EH (cell line): ENCODE measurements around the gene N4BP3.
"Not testable (repeated sequence)": the region's sequence is repeated elsewhere in the genome, so short reads cannot be mapped to it uniquely, and the experiment has no call there.

Source experiments
- DNase-seq: peaks from one replicate; pipeline ENCODE4 v3.0.0-alpha.2; 2015; ENCODE audit warnings: low read depth

Gene N4BP3

GRCh38 chr5:178123094-178123965 is 10.0 kb downstream of the N4BP3 start:
- no peak for DNase-seq

DNA sequence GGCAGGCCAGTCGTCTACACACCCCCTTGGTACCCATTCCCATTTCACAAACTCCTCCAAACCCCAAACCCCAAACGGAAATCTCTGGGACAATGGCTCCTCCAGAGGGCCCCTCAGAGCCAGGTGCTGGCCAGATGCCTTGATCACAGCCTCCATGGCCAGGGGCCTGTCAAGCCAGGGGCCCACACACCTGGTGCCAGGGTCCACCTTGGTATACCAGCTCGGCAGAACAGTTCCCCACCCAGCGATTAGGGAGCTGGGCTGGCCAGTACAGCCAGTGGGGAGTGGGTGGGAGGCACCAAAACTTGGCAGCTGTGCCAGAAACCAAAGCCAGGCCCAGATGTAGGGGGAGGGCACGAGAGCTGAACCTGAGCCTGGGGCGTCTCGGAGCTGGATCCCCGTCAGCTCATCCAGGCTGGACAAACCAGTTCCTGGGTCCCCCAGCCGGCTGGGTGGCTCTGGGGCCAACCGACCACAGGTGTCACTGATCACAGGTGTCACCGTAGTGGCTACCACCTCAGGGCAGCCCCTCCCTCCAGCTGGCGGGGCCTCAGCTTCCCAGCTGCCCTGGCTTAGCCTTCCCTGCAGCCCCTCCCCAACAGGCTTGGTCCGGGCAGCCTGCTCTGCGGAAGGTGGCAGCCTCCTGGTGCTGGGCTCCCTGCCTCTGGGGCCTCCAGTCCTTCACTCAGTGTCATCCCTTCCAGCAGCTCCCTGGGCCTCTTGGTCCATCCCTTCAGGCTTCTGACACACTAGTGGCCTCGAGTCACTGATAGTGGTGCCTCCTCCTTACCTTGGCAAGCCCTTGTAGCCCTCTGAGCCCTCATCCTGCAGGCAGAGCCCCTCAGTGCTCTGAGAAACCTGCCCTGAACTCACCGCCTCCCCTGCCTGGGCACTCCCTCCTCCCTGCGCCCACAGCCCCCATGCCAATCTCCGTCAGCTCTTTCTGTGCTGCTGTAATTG is 10.9 kb downstream of the N4BP3 start:
- no peak for DNase-seq

- DNase-seq, result no peak
These were observed 12.0 kb downstream of the N4BP3 start for GRCh38 chr5:178125253-178125906.

DNA sequence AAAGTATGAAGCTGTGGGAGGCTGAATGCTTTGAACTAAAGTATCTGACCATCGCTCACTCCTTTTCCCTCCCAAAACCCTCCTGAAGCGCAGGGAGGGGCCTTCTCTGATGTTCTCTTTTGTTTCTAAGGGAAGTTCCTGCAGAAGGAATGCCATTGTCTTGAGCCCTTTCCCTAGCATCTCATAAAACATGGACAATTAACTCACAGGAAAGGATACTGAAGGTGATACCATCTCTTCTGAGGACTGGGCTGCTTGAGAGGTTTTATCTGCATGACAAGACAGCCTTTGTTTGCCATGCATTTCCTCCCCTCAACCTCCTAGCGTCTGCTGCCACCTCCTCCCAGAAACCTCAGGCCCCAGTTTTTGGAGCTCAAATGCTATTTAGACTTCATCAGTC is 13.2 kb downstream of the N4BP3 start:
- no peak for DNase-seq

DNA sequence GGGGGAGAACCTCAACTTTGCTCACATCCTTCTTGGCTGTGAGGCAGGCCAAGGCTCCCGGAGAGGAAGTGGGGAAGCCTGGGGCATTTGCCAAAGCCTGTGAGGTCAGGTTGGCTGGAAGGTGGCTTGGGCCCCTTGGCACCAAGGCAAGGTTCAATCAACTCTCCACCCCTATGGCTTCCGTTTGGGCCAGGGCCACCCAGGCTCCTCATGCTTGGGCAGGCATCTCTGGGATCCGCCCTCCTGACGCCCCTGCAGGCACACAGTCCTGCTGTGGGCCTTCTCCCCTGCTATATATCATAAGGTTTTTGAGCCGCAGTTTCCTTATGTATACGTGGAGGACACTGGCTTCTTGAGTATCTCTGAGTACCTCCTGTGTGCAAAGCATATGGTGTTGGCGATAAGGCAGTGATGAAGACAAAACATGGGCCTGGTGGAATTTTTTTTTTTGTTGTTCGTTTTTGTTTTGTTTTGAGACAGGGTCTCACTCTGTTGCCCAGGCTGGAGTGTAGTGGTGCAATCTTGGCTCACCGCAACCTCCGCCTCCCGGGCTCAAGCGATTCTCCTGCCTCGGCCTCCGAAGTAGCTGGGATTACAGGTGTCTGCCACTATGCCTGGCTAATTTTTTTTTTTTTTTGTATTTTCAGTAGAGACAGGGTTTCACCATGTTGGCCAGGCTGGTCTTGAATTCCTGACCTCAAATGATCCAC is 14.1 kb downstream of the N4BP3 start:
- DNase-seq, result not testable (repeated sequence)

- DNase-seq, result no peak
These were observed 16.0 kb downstream of the N4BP3 start for GRCh38 chr5:178129296-178129695.

- not testable (repeated sequence) for DNase-seq
These were observed 16.9 kb downstream of the N4BP3 start for GRCh38 chr5:178130234-178130575.

DNA sequence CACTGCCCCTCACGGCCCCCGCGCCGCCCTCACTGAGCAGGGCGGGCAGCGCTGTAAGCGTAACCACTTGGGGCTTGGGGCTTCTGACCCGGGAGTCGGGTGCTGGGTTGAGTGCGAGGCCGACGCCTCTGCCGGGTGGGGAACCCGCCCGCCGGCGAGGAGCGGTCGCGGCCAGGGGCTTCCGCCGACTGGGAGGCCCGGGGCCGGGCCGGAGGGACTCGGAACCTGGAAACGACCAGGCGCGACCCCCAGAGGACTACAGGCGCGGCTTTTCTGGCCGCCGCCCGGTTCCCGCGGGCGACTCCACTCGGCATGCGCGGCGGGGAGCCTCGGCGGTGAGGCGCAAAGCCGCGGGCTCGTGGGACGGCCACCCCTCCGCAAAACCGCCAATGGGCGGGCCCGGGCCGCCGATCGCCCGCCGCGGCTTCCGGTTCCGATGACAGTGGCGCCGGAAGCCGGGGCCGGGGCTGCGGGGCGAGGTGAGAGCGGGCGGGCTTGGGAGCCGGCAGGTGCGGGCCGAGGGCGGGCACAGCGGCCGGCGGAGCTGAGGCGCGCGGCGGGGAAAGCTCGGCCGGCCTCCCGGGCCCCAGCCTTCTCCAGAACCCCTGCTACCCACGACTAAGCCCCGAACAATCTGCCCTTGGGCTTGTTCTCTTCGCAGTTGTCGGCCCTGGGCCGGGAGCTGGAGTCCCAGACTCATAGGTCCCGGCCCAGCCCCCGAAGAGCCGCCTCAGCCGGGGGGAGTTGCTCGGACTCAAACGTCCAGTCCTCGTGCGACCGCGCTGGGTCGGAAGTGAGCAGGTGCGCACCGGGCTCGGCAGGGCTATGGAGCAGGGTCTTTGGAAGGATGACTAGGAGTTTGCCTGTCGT is 17.5 kb downstream of the N4BP3 start, which contains the start of gene RMND5B:
TSS of gene RMND5B (plus strand) at position 439 of the 870 bp plus-strand sequence. CDS start 7,106 bp downstream, outside the sequence.
- peak; percentile 77 for DNase-seq

- no peak for DNase-seq
These were observed 18.2 kb downstream of the N4BP3 start for GRCh38 chr5:178131446-178131996.

DNA sequence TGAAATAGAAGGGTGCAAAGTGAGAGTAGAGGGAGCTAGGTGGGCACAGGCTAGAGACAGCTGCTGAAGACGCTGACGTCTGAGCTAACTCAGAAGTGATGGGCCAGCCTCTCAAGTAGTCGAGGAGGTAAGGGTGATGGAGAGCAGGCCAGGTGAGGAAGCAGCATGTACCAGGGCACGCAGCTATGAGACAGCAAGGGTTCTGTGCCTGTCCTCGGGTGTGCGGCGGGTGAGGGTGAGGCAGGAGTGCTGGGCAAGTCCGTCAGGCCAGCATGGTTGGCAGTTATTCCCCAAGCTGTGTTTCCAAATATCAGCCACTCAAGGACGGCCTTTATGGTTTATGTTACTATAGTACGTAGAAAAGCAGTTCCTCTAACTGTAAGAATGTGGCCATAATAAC is 23.7 kb downstream of the N4BP3 start:
- no peak for DNase-seq

DNA sequence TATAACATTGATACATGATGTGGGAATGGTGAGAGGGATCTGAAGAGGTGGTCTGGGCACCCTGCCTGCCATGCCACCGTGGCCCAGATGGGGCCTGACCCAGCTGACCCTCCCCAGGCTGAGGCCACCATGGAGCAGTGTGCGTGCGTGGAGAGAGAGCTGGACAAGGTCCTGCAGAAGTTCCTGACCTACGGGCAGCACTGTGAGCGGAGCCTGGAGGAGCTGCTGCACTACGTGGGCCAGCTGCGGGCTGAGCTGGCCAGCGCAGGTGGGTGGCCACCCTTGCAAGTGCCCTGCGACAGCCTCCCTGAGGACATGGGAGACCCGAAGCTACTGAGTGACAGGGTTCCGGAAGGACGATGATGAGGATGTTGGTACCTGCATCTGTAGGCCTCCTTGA is 24.7 kb downstream of the N4BP3 start:
- no peak for DNase-seq

- DNase-seq, result no peak
These were observed 28.2 kb downstream of the N4BP3 start for GRCh38 chr5:178141550-178141949.

GRCh38 chr5:178142642-178143041 is 29.3 kb downstream of the N4BP3 start:
- no peak for DNase-seq

DNA sequence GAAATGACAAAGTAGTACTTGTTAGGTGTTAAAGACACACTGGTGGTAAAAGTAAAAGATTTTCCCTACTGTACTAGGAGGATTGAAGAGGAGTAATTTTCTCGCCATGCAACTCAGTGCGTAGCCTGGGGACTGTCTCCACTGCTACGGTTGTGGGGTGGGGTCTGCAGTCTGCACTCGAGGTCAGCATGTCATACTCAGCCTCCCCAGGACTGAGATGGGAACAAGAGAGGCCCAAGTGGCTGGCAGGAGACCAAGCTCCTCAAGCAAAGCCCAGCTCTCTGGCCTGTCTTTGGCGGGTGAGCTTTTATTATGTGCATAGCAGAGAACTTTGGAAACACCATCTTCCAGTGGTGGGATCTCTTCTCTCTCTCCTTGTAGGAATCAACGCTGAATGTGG is 29.9 kb downstream of the N4BP3 start:
- DNase-seq, result no peak

DNA sequence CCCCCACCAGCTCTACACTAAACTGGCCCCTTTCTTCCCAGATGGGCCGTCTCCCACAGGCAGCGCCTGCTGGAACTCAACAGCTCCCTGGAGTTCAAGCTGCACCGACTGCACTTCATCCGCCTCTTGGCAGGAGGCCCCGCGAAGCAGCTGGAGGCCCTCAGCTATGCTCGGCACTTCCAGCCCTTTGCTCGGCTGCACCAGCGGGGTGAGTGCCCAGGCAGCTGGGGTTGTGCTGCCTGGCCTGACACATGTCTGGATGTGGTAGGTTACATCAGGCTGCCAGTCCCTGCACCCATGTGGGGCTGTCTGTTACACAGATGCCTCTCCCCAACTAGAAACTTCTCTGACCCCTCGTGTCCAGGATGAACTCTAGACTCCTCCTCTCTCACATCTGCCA is 30.6 kb downstream of the N4BP3 start:
- no peak for DNase-seq

DNA sequence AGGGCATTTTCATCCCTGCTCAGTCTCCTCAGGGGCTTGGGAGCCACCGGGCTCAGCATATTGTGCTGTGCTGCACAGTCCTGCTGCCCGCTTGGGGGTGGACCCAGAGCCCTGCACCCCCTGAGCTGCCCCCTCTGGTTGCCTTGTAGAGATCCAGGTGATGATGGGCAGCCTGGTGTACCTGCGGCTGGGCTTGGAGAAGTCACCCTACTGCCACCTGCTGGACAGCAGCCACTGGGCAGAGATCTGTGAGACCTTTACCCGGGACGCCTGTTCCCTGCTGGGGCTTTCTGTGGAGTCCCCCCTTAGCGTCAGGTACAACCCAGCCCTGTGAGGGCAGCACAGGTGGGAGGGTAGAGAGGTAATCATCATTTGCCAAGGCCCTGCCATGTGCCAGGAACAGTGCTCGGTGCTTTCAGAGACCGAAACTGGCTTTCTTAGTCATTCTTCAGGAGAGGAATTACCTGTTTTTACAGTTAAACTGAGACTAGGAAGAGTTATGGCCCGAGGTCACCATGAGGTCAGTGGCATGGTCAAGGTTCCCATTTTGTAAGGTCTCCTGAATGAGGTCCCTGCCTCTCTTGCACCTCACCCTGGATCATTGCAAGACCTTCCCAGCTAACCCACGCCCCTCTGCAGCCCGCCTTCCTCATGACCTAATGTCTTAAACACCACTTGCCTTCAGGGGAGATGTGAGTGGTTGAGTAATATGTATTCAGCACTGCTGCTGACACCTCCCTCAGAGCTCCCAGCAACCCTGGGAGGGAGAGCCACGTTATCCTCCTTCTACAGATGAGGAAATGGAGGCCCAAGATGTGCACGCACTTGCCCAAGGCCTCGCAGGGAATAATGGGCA is 32.9 kb downstream of the N4BP3 start:
- peak; percentile 55 for DNase-seq

DNA sequence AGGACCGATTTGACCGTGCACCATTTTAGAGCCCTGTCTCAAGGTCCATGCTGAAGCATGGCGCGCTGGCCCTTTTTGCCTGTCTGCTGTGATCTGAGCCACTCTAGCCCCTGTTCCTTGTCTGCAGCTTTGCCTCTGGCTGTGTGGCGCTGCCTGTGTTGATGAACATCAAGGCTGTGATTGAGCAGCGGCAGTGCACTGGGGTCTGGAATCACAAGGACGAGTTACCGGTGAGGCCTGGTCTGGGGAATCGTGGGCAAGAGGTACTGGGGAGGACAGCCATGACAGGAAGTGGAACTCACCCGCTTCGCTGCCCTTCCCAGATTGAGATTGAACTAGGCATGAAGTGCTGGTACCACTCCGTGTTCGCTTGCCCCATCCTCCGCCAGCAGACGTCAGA is 34.1 kb downstream of the N4BP3 start:
- no peak for DNase-seq

DNA sequence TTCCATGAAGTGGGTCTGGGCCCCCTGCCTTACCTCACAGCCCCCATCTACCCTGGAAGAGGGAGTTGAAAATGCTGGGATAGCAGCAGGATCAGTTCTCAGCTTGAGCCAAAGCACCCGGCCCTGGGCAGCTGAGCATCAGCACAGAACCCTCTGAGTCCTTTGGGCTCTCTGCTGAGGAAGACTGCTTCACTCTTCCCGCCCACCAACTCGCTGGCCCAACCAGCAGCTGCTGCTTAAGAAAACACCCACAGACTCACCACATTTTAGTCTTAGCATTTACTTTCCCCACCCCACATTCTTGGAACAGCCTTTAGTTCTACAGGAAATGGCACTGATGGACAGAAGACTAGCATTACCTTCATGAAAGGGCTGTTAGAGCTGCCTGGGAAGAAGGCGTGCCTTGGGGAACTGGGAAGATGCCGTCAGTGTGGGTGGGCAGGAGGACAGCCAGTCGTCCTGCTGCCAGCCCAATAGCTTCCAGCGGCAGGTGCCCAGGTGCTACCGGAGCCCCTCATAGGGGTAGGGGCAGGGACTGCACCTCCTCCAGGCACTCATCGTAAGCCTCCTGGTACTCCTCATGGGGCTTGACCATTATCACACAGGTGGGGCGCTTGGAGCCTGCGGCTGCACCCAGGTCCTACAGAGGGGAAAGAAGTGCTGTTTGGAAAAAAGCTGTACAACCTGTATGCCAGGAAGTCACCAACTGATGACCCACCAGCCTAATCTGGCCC is 36.0 kb downstream of the N4BP3 start:
- peak; percentile 16 for DNase-seq
